H1 (cell line): ENCODE results near the gene ZNF143. TPM values are rescaled to one million over a fixed set of nuclear protein-coding genes. Genes with fewer than 3 reads are reported as not detected.
A peak's percentile ranks its signal among the peaks of the same experiment; 100 is the strongest.

ENCODE experiments used
- CTCF ChIA-PET: fragments of 300-600 bp; sonication (Branson Sonifier 250); formaldehyde crosslinking; loops from one replicate; lab custom pipeline; 2021; ENCODE audit not compliant: partially characterized antibody; lab: Charles Lee
- POLR2A ChIA-PET: fragments of 300-600 bp; sonication (Branson Sonifier 250); formaldehyde crosslinking; loops from one replicate; lab custom pipeline; 2021; ENCODE audit warnings: inconsistent platforms; ENCODE audit not compliant: partially characterized antibody; lab: Charles Lee
- DNase-seq, 2 experiments: peaks; one replicate each; pipeline versions ENCODE4 v3.0.0 to v3.0.0-alpha.2; 2010 to 2022; ENCODE audit warnings: low spot score in 2 of 2, low read depth in 1 of 2, mixed read lengths in 1 of 2
- FAIRE-seq: peaks from 2 replicates; lab custom pipeline; 2011; peaks lifted over from hg19 to GRCh38; lab: Jason Lieb, UNC
- H2AFZ ChIP-seq: 2 replicates; pipeline ENCODE4 v1.8.1; 2012; ENCODE audit warnings: low read length, inconsistent platforms
- H2AK5ac ChIP-seq: 2 replicates; pipeline ENCODE4 v1.6.1; 2013; ENCODE audit warnings: low read depth, low read length
- H2BK120ac ChIP-seq: replicated peaks from 2 replicates; pipeline ENCODE3; 2013; ENCODE audit warnings: low read depth, low read length, inconsistent platforms
- H2BK12ac ChIP-seq: 2 replicates; pipeline ENCODE4 v1.6.1; 2013; ENCODE audit warnings: low read depth, low read length
- H2BK15ac ChIP-seq: 2 replicates; pipeline ENCODE4 v1.6.1; 2013; ENCODE audit warnings: low read length
- H2BK20ac ChIP-seq: 2 replicates; pipeline ENCODE4 v1.6.1; 2013; ENCODE audit warnings: low read length
- H2BK5ac ChIP-seq: 2 replicates; pipeline ENCODE4 v1.6.1; 2013; ENCODE audit warnings: low read depth, low read length
- H3K14ac ChIP-seq: 2 replicates; pipeline ENCODE4 v1.6.1; 2013; ENCODE audit warnings: inconsistent platforms; ENCODE audit not compliant: insufficient read length
- H3K18ac ChIP-seq: 2 replicates; pipeline ENCODE4 v1.6.1; 2013; ENCODE audit warnings: low read length; ENCODE audit errors: extremely low read depth
- H3K23ac ChIP-seq: 2 replicates; pipeline ENCODE4 v1.6.1; 2013; ENCODE audit warnings: inconsistent platforms; ENCODE audit not compliant: insufficient read length
- H3K23me2 ChIP-seq: 2 replicates; pipeline ENCODE4 v1.6.1; 2013; ENCODE audit warnings: low read depth, low read length
- H3K27ac ChIP-seq: 2 replicates; pipeline ENCODE4 v1.6.1; 2011; ENCODE audit warnings: low read depth, low read length, inconsistent platforms
- H3K27me3 ChIP-seq, 4 experiments: replicated peaks in 1 of 4; 1 replicate in 1 of 4; 2 replicates in 3 of 4; pipeline versions ENCODE4 v1.6.1 to v1.8.1; 2011 to 2013; ENCODE audit warnings: low read length in 3 of 4, mild to moderate bottlenecking in 3 of 4, inconsistent platforms in 2 of 4, mixed read lengths in 2 of 4, moderate library complexity in 1 of 4; ENCODE audit not compliant: control insufficient read depth in 3 of 4, insufficient read depth in 3 of 4; ENCODE audit errors: extremely low read depth in 1 of 4
- H3K36me3 ChIP-seq, 4 experiments: 2 replicates each; pipeline versions ENCODE4 v1.6.1 to v1.8.1; 2011 to 2013; ENCODE audit warnings: mild to moderate bottlenecking in 4 of 4, low read length in 3 of 4, moderate library complexity in 2 of 4, control low read depth in 1 of 4, inconsistent platforms in 1 of 4; ENCODE audit not compliant: insufficient read depth in 4 of 4, control insufficient read depth in 2 of 4
- H3K4ac ChIP-seq: replicated peaks from 2 replicates; pipeline ENCODE3; 2013; ENCODE audit warnings: low read length, low read depth, mixed read lengths, inconsistent platforms; ENCODE audit not compliant: insufficient read length
- H3K4me1 ChIP-seq, 4 experiments: replicated peaks in 1 of 4; 1 replicate in 1 of 4; 2 replicates in 3 of 4; pipeline versions ENCODE4 v1.6.1 to v1.8.1; 2011 to 2013; ENCODE audit warnings: low read length in 3 of 4, inconsistent platforms in 2 of 4, mixed read lengths in 1 of 4; ENCODE audit not compliant: insufficient read depth in 4 of 4, control insufficient read depth in 3 of 4
- H3K4me2 ChIP-seq, 2 experiments: 2 replicates each; pipeline versions ENCODE4 v1.6.1 to v1.8.1; 2011 to 2013; ENCODE audit warnings: low read depth in 2 of 2, low read length in 2 of 2, control low read depth in 1 of 2, inconsistent platforms in 1 of 2, mild to moderate bottlenecking in 1 of 2; ENCODE audit not compliant: insufficient read depth in 1 of 2
- H3K4me3 ChIP-seq, 4 experiments: fragments of 200-600, 300-600 bp in 1 of 4; sonication (generic), shearing (Covaris generic), sonication (Bioruptor Twin) in 1 of 4; 2 replicates each; pipeline versions ENCODE4 v1.5.1 to v1.8.1; 2011 to 2016; ENCODE audit warnings: low read length in 4 of 4, low read depth in 3 of 4, control low read depth in 2 of 4, inconsistent platforms in 2 of 4, mild to moderate bottlenecking in 2 of 4, mixed read lengths in 1 of 4, moderate library complexity in 1 of 4; ENCODE audit not compliant: insufficient read depth in 2 of 4; ENCODE audit errors: extremely low read depth in 1 of 4
- H3K56ac ChIP-seq: replicated peaks from 2 replicates; pipeline ENCODE3; 2013; ENCODE audit warnings: low read depth, mild to moderate bottlenecking, mixed read lengths, low read length, inconsistent platforms; ENCODE audit not compliant: insufficient read length
- H3K79me1 ChIP-seq: 2 replicates; pipeline ENCODE4 v1.6.1; 2013; ENCODE audit warnings: low read depth, low read length, control low read depth
- H3K79me2 ChIP-seq, 2 experiments: 2 replicates each; pipeline versions ENCODE4 v1.6.1 to v1.8.1; 2012 to 2013; ENCODE audit warnings: low read length in 2 of 2, mild to moderate bottlenecking in 2 of 2, inconsistent platforms in 1 of 2; ENCODE audit not compliant: insufficient read depth in 2 of 2, control insufficient read depth in 1 of 2
- H3K9ac ChIP-seq, 4 experiments: replicated peaks in 1 of 4; 1 replicate in 1 of 4; 2 replicates in 3 of 4; pipeline versions ENCODE4 v1.6.1 to v1.8.1; 2011 to 2013; ENCODE audit warnings: low read depth in 3 of 4, low read length in 3 of 4, control low read depth in 2 of 4, mild to moderate bottlenecking in 2 of 4, moderate library complexity in 2 of 4, inconsistent platforms in 1 of 4; ENCODE audit errors: extremely low read depth in 1 of 4
- H3K9me3 ChIP-seq, 2 experiments: 2 replicates each; pipeline versions ENCODE4 v1.6.1 to v1.8.1; 2012 to 2013; ENCODE audit warnings: mild to moderate bottlenecking in 2 of 2, moderate library complexity in 2 of 2, control low read depth in 1 of 2, inconsistent platforms in 1 of 2, low read depth in 1 of 2, low read length in 1 of 2, mixed read lengths in 1 of 2; ENCODE audit not compliant: insufficient read depth in 2 of 2
- H4K20me1 ChIP-seq, 2 experiments: replicated peaks in 1 of 2; 2 replicates each; pipeline versions ENCODE3 to v1.8.1; 2011 to 2013; ENCODE audit warnings: inconsistent platforms in 2 of 2, low read length in 2 of 2, mild to moderate bottlenecking in 1 of 2; ENCODE audit not compliant: insufficient read depth in 2 of 2, control insufficient read depth in 1 of 2
- H4K5ac ChIP-seq: 2 replicates; pipeline ENCODE4 v1.6.1; 2013; ENCODE audit warnings: low read length, low read depth, mixed read lengths, inconsistent platforms; ENCODE audit not compliant: insufficient read length
- H4K8ac ChIP-seq: 2 replicates; pipeline ENCODE4 v1.8.0; 2013; ENCODE audit warnings: mild to moderate bottlenecking, moderate library complexity, low read length, inconsistent platforms; ENCODE audit not compliant: insufficient read depth; ENCODE audit errors: extremely low read depth
- H4K91ac ChIP-seq: replicated peaks from 2 replicates; pipeline ENCODE3; 2013; ENCODE audit warnings: low read length, mixed read lengths, inconsistent platforms; ENCODE audit not compliant: insufficient read length
- ASH2L ChIP-seq: fragments of 200-600, 300-600 bp; sonication (generic); IDR thresholded peaks from one replicate; pipeline ENCODE4 v1.7.1; 2017; ENCODE audit warnings: low read length
- BRCA1 ChIP-seq: IDR thresholded peaks from 2 replicates; pipeline ENCODE4 v1.6.1; 2012; ENCODE audit warnings: low read depth, low read length, improper control_type of control experiment
- EZH2 ChIP-seq: fragments of 200-600 bp; sonication (generic); IDR thresholded peaks from 2 replicates; pipeline ENCODE4 v1.7.1; 2012; ENCODE audit warnings: low read depth, mild to moderate bottlenecking, moderate library complexity, low read length, inconsistent platforms; ENCODE audit not compliant: severe bottlenecking
- FOSL1 ChIP-seq: IDR thresholded peaks from 2 replicates; pipeline ENCODE4 v1.6.1; 2011; ENCODE audit warnings: mild to moderate bottlenecking, low read depth, low read length, moderate library complexity; ENCODE audit not compliant: insufficient read depth
- TAF7 ChIP-seq: optimal IDR thresholded peaks from 2 replicates; pipeline ENCODE3; 2011; ENCODE audit warnings: low read depth, mild to moderate bottlenecking, inconsistent platforms, low read length, moderate library complexity, borderline replicate concordance
- YY1 ChIP-seq: IDR thresholded peaks from 2 replicates; pipeline ENCODE4 v1.6.1; 2011; ENCODE audit warnings: low read depth, mild to moderate bottlenecking, low read length
- ZNF274 ChIP-seq: IDR thresholded peaks from 2 replicates; pipeline ENCODE4 v1.7.0; 2012; ENCODE audit warnings: low read length, borderline replicate concordance; ENCODE audit errors: extremely low read depth
- polyA plus RNA-seq, 7 experiments: library from polyadenylated mRNA; depleted of rRNA in 3 of 7; stranded (reverse) in 5 of 7; unstranded in 2 of 7; fragments of >200 nt in 5 of 7; fragments of 200-250 nt in 2 of 7; gene quantifications; 1 replicate in 5 of 7; 2 replicates in 1 of 7; 4 replicates in 1 of 7; pipeline versions ENCODE4 v1.2.1 to v1.2.3, GENCODE V29; 2011 to 2013; ENCODE audit warnings: missing spikeins in 2 of 7, mixed read lengths in 2 of 7
- total RNA-seq: library from RNA; stranded (reverse); fragmentation: NEBNext Ultra II Directional; extraction: Animal tissue kit (Norgen Biotek cat#: 25700); gene quantifications from 2 replicates; pipeline ENCODE4 v1.2.1, GENCODE V29; 2021
- TF ChIP-seq, protein P1 (sequence below): IDR thresholded peaks from 2 replicates; pipeline ENCODE4 v1.6.1; 2012; ENCODE audit warnings: inconsistent platforms
- TF ChIP-seq, protein P2 (sequence below), 3 experiments: IDR thresholded peaks; 1 replicate in 2 of 3; 2 replicates in 1 of 3; pipeline versions ENCODE4 v1.5.1 to v1.6.1; 2011; ENCODE audit warnings: low read length in 3 of 3, mild to moderate bottlenecking in 3 of 3, inconsistent platforms in 2 of 3, low read depth in 1 of 3, moderate library complexity in 1 of 3; ENCODE audit not compliant: insufficient read depth in 1 of 3; ENCODE audit errors: control extremely low read depth in 1 of 3

Gene ZNF143
- total and polyA plus RNA-seq, 2 of the 8 experiments (the other 6 are each of a cell fraction or from before 2014, with no cell fraction given) = 43.0 to 69.2 TPM

DNA sequence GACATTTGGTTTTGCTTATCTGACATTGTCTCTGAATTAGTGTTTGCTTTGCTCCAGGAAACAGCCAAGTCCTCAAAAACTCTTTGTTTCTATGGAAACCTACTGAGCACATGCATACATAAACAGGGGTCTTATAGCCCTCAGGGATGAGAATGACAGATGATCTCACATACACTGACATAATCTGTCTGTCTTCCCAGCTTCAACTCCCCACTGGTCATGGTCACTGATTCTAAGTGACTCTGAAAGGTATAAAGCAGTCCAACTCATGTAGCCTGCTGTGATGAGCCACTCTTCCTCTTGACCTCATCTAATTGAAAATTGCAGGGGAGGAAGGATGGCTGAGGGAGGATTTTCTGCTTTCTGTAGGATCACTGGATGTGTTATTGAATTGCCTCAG is 12.6 kb downstream of the ZNF143 start:
- Histone ChIP-seq H3K79me1 (0 out of 2 replicates have a peak, but pooled peaks cover 2% of the 10 kb centered on the region), H3K4me3 (no peak overlapping the region), H2AK5ac (no peak overlapping the region), H3K23me2 (no peaks in the 10 kb centered on the region; the same call in 1 of the 2 replicates), H2AFZ (no peak overlapping the region), H3K4ac (no peak overlapping the region), H3K79me2 (peaks cover 0 to 22% of the 10 kb centered on the region in 2 experiments; a peak in 3 of 4 replicates), H3K27ac (no peak overlapping the region), H3K4me2 (no peak overlapping the region), H2BK120ac (no peak overlapping the region), H3K4me1 (no peaks in the 10 kb centered on the region), H4K5ac (no peak overlapping the region), H3K18ac (no peak overlapping the region), H3K36me3 (peaks cover 8 to 43% (median 26%) of the 10 kb centered on the region in 4 experiments)
- DNase-seq = no peak
- TF ChIP-seq EZH2 (no peak), TAF7 (no peak), ASH2L (no peak), FOSL1 (no peak), YY1 (no peak), ZNF274 (no peak), BRCA1 (no peak)
- TF ChIP-seq, protein P1, sequence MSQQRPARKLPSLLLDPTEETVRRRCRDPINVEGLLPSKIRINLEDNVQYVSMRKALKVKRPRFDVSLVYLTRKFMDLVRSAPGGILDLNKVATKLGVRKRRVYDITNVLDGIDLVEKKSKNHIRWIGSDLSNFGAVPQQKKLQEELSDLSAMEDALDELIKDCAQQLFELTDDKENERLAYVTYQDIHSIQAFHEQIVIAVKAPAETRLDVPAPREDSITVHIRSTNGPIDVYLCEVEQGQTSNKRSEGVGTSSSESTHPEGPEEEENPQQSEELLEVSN = no peak
- TF ChIP-seq, protein P2, sequence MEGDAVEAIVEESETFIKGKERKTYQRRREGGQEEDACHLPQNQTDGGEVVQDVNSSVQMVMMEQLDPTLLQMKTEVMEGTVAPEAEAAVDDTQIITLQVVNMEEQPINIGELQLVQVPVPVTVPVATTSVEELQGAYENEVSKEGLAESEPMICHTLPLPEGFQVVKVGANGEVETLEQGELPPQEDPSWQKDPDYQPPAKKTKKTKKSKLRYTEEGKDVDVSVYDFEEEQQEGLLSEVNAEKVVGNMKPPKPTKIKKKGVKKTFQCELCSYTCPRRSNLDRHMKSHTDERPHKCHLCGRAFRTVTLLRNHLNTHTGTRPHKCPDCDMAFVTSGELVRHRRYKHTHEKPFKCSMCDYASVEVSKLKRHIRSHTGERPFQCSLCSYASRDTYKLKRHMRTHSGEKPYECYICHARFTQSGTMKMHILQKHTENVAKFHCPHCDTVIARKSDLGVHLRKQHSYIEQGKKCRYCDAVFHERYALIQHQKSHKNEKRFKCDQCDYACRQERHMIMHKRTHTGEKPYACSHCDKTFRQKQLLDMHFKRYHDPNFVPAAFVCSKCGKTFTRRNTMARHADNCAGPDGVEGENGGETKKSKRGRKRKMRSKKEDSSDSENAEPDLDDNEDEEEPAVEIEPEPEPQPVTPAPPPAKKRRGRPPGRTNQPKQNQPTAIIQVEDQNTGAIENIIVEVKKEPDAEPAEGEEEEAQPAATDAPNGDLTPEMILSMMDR (IDR thresholded peaks at IDR 0.05; ENCODE audit: control extremely low read depth in 1 of 3, insufficient read depth in 1 of 3, low read depth in 1 of 3, low read length in 3 of 3) = no peak
- TF ChIP-seq, all 59 proteins: peak for 0
- no peak overlapping the region for H2BK20ac ChIP-seq
- no peak overlapping the region for H3K14ac ChIP-seq
- no peaks in the 10 kb centered on the region for H3K9me3 ChIP-seq
- H2BK15ac ChIP-seq = no peak overlapping the region
- H2BK12ac ChIP-seq = no peak overlapping the region
- no peak overlapping the region for H2BK5ac ChIP-seq
- CTCF ChIA-PET = interaction anchor here (1.6 to 2.1 kb wide), 2 partner anchors 34 to 336 kb away, joined by 4 to 8 read pairs; no protein-coding TSS in a partner anchor
- FAIRE-seq = no peak
- POLR2A ChIA-PET = interaction anchor here (8.0 kb wide), 1 partner anchor 13 kb away, joined by 44 read pairs; the partner anchor contains the start of gene ZNF143
- H4K20me1 ChIP-seq = peaks cover 0 to 3% of the 10 kb centered on the region in 2 experiments
- no peak overlapping the region for H3K56ac ChIP-seq
- H4K91ac ChIP-seq = no peak overlapping the region
- peak overlapping the region in 1 of 4 experiments; percentile 9; a peak in 1 of 7 replicates for H3K9ac ChIP-seq
- H4K8ac ChIP-seq = no peak overlapping the region; the same call in 1 of the 2 replicates
- no peaks in the 10 kb centered on the region for H3K27me3 ChIP-seq
- no peak overlapping the region for H3K23ac ChIP-seq
